A673 (cell line): ENCODE data around the gene DCP1B. TPM values are rescaled to one million over a fixed set of nuclear protein-coding genes. Genes with fewer than 3 reads are reported as not detected.

Experiments used
- BruUV-seq: library from RNA; stranded (reverse); fragments of 400-500 nt; replicated peaks from 2 replicates; lab custom pipeline; 2021; lab: Mats Ljungman, UMichigan
- CTCF ChIA-PET: fragments of 300-600 bp; sonication (Branson Sonifier 250); formaldehyde crosslinking; loops from one replicate; lab custom pipeline; 2022; ENCODE audit warnings: antibody characterized with exemption; lab: Charles Lee
- POLR2A ChIA-PET: fragments of 300-600 bp; sonication (Branson Sonifier 250); formaldehyde crosslinking; loops from one replicate; lab custom pipeline; 2022; ENCODE audit warnings: antibody characterized with exemption; ENCODE audit not compliant: low non-redundant PET; lab: Charles Lee
- DNase-seq: peaks from one replicate; pipeline ENCODE4 v3.0.0-alpha.2; 2015; ENCODE audit warnings: low spot score
- H3K27ac ChIP-seq: fragments of 200-600 bp; sonication (generic); 2 replicates; pipeline ENCODE4 v1.5.1; 2016; ENCODE audit warnings: mixed run types, low read depth, mild to moderate bottlenecking, mixed read lengths, antibody characterized with exemption, low read length; ENCODE audit not compliant: poor library complexity, severe bottlenecking
- H3K27me3 ChIP-seq: fragments of 200-600 bp; sonication (generic); replicated peaks from 2 replicates; pipeline ENCODE4 v1.6.1; 2017; ENCODE audit warnings: mixed run types, low read depth, mild to moderate bottlenecking, mixed read lengths, antibody characterized with exemption, low read length; ENCODE audit not compliant: insufficient read depth, poor library complexity
- H3K36me3 ChIP-seq: fragments of 200-600 bp; sonication (generic); 2 replicates; pipeline ENCODE4 v1.6.1; 2016; ENCODE audit warnings: mixed run types, mild to moderate bottlenecking, mixed read lengths, antibody characterized with exemption, low read length; ENCODE audit not compliant: insufficient read depth, poor library complexity, severe bottlenecking
- H3K4me1 ChIP-seq: fragments of 200-600 bp; sonication (generic); 2 replicates; pipeline ENCODE4 v1.6.1; 2017; ENCODE audit warnings: mixed run types, mild to moderate bottlenecking, mixed read lengths, antibody characterized with exemption, low read length; ENCODE audit not compliant: insufficient read depth, poor library complexity, severe bottlenecking
- H3K4me3 ChIP-seq: fragments of 200-600 bp; sonication (generic); 2 replicates; pipeline ENCODE4 v1.5.1; 2016; ENCODE audit warnings: low read depth, mixed run types, mild to moderate bottlenecking, mixed read lengths, low read length; ENCODE audit not compliant: poor library complexity, severe bottlenecking
- H3K9me3 ChIP-seq: fragments of 200-600 bp; sonication (generic); 2 replicates; pipeline ENCODE4 v1.6.1; 2016; ENCODE audit warnings: mixed run types, low read depth, mild to moderate bottlenecking, mixed read lengths, antibody characterized with exemption, low read length; ENCODE audit not compliant: poor library complexity, severe bottlenecking
- EZH2 ChIP-seq: fragments of 200-600 bp; sonication (generic); IDR thresholded peaks from 2 replicates; pipeline ENCODE4 v1.6.1; 2017; ENCODE audit warnings: borderline replicate concordance, low read depth, mild to moderate bottlenecking, mixed read lengths, antibody characterized with exemption, low read length; ENCODE audit not compliant: poor library complexity, severe bottlenecking
- intact Hi-C: fragments of 100-400 bp; cut with micrococcal nuclease; formaldehyde crosslinking; loops from one replicate; pipeline ENCODE4 v1.10.0; 2022; ENCODE audit not compliant: unreplicated experiment
- total RNA-seq: library from RNA; stranded (reverse); gene quantifications from 2 replicates; pipeline ENCODE4 v1.2.3, GENCODE V29; 2021
- TF ChIP-seq, protein P1 (sequence below): fragments of 300-800, 200-600 bp; sonication (generic); conservative IDR thresholded peaks from 2 replicates; pipeline ENCODE4 v1.5.1; 2017; ENCODE audit warnings: low read depth, mild to moderate bottlenecking, antibody characterized with exemption, low read length, moderate library complexity, mixed read lengths

Gene DCP1B
- total RNA-seq, 1 experiment from 2014 or later: 8.8 TPM

GRCh38 chr12:1936406-1937320, 67.6 kb downstream of the DCP1B start:
- no peak overlapping the region for H3K27ac ChIP-seq
- POLR2A ChIA-PET: no interaction called here
- no peak overlapping the region for H3K4me3 ChIP-seq
- peak; percentile 31 for DNase-seq
- CTCF ChIA-PET: no interaction called here
- peaks cover 13% of the 10 kb centered on the region for H3K4me1 ChIP-seq
- intact Hi-C loops: no loop called here
- no peaks in the 10 kb centered on the region for H3K9me3 ChIP-seq
- no peaks in the 10 kb centered on the region for H3K27me3 ChIP-seq
- TF ChIP-seq EZH2: no peak
- TF ChIP-seq, protein P1, sequence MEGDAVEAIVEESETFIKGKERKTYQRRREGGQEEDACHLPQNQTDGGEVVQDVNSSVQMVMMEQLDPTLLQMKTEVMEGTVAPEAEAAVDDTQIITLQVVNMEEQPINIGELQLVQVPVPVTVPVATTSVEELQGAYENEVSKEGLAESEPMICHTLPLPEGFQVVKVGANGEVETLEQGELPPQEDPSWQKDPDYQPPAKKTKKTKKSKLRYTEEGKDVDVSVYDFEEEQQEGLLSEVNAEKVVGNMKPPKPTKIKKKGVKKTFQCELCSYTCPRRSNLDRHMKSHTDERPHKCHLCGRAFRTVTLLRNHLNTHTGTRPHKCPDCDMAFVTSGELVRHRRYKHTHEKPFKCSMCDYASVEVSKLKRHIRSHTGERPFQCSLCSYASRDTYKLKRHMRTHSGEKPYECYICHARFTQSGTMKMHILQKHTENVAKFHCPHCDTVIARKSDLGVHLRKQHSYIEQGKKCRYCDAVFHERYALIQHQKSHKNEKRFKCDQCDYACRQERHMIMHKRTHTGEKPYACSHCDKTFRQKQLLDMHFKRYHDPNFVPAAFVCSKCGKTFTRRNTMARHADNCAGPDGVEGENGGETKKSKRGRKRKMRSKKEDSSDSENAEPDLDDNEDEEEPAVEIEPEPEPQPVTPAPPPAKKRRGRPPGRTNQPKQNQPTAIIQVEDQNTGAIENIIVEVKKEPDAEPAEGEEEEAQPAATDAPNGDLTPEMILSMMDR: no peak
- no TSS peak for BruUV-seq
- no peaks in the 10 kb centered on the region for H3K36me3 ChIP-seq

GRCh38 chr12:1935700-1936378, 68.4 kb downstream of the DCP1B start:
- ChIA-PET CTCF (no interaction called here), POLR2A (no interaction called here)
- intact Hi-C loops: no loop called here
- Histone ChIP-seq H3K27ac (no peak overlapping the region), H3K27me3 (no peaks in the 10 kb centered on the region), H3K4me3 (no peak overlapping the region), H3K36me3 (no peaks in the 10 kb centered on the region), H3K4me1 (peaks cover 13% of the 10 kb centered on the region), H3K9me3 (no peaks in the 10 kb centered on the region)
- TF ChIP-seq EZH2: no peak
- TF ChIP-seq, protein P1: no peak
- no peak for DNase-seq
- no TSS peak for BruUV-seq

- no peaks in the 10 kb centered on the region for H3K9me3 ChIP-seq
- TF ChIP-seq EZH2: no peak
- TF ChIP-seq, protein P1: no peak
- POLR2A ChIA-PET: no interaction called here
- no peak for DNase-seq
- no TSS peak for BruUV-seq
- no peaks in the 10 kb centered on the region for H3K36me3 ChIP-seq
- H3K27me3 ChIP-seq: no peaks in the 10 kb centered on the region
- CTCF ChIA-PET: no interaction called here
- H3K4me3 ChIP-seq: no peak overlapping the region
- intact Hi-C loops: no loop called here
- H3K4me1 ChIP-seq: peaks cover 13% of the 10 kb centered on the region
- H3K27ac ChIP-seq: no peak overlapping the region
Observed at GRCh38 chr12:1935242-1935641, 69.0 kb downstream of the DCP1B start.
